Amniotic stem cell (primary cell): ENCODE measurements around the gene PID1.

Experiments
- DNase-seq: peaks from one replicate; lab custom pipeline; 2025; lab: John Stamatoyannopoulos, UW

PID1 gene, protein sequence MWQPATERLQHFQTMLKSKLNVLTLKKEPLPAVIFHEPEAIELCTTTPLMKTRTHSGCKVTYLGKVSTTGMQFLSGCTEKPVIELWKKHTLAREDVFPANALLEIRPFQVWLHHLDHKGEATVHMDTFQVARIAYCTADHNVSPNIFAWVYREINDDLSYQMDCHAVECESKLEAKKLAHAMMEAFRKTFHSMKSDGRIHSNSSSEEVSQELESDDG

DNA sequence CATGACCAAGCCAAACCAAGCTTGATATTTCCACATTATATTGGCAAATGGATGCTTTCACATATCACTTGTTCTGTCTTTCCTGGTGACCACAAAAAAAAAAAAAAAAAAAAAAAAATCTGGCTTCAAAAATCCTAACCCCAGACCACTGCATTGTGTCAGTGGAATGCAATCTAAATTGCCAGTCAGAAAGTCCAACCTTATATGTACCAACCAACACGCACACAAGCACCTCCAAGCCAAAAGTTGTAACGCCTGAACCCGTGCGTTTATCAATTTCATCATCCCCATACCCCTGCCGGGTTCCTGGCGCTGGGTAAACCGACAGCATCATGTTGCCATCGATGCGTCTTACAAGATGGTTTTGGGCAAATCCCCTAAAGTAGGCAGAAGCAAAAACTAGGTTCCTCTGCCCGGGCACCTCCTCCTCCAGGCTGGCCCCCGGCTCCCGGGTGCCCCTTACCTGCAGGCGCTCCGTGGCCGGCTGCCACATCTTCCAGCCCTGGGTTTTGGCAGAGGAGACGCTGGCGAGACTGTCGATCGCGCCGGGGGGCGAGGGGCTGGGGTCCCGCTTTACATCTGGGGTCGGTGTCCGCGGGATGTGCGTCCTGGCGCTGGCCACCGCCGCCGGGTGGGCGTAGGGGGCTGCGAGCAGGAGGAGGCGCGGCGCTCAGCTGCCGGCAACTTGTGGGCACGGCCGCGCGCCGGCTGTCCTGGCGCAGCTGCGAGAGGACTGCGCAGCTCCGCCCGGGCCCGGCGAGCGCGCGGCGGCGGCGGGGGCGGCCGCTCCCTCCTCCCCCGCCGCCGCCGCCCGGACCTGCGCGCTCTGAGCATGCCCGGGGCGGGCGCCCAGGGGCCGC lies at the start of gene PID1:
Gene PID1 (minus strand): TSS at position 737 of the 860 bp plus-strand sequence. CDS start 244 bp downstream, at position 493.
- DNase-seq: no peak

DNA sequence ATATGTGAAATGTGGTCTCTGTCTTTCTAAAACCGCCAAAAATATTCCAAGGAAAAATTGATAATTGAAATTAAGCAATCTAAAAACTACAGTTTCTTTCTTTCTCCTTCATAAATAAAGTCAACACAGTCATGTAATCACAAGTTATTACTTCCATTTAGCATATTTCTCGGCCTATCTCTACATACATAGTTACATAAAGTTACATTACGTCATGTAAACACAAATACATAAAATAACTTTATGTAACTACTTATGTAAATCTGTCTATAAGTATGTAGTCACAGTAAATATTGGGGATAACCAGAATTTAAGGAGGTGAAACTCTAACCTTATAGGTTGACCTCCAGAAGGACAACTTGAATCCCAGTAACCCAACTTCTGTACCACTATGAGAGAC lies 48.5 kb upstream of the PID1 start:
- DNase-seq: no peak

DNA sequence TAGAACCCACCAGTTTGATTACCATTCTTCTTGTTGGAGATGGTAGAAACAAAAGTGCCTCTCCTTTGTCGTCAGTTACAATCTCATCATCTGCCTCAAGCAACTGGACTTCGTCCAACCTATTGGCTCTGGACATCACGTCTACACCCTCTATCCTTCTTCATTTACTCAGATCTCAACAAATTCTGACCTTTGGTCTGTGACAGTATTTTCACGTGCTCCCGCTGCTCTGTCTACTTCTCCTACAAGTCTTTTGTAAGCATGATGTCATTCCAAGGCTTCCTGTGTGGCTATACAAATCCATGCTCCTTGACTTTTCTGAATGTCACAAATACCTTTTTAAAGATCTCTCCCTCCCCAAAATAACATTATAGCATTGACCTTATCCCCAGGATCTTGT lies 43.0 kb upstream of the PID1 start:
- no peak for DNase-seq

DNA sequence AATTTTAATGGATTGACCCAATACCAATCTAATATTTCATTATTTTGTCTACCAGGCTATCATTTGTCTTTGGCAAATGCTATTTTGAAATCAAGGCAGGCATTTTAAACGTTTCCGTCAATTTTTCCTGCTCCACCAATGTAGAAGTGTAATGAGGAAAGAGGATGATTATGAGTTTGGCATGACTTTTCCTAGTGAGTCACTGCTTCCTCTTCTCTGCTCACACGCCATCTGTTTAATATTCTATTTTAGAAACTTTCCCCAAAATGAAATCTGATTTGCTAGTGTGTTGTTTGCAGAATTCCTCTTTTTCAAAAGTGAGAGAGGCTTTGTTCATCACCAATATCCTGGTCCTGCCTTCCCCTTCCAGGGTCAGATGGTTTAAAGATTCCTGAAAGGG lies 42.5 kb upstream of the PID1 start:
- peak; percentile 1 for DNase-seq

DNA sequence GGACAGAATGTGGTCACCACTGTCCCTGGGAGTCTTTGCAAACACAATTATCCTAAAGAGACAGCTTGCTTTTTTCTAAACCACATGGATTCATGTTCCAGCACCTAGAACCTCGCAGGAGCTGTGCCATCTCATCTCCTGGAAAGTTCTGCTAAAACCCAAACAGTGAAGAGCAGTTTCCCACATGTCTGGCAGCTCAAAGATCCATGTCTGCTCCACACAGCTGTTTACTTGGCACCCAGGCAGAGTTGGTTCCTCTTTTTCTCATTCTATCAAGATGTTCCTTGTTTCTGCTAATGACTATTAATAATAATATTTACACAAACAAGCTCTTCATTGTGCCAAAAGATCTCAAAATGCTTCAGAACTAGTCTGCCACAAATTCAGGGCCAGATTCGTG lies 30.1 kb upstream of the PID1 start:
- DNase-seq: no peak

DNA sequence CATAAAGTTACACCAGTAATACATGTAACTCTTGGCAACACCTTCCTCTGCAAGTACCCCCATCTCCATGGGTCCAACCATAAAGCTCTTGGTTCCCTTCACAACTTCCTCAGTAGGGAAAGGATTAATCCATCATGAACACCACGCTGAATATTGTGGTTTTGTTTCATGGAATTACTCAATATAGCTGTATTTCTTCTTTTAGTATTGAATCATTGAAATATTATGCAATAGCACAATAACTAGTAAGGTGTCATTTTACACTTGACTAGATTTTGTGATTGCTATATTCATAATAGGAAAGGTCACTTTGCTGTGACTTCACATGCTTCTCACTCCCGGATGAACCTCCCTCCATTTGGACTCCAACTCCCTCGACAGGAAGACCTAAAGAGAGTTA lies 29.7 kb upstream of the PID1 start:
- DNase-seq: no peak

DNA sequence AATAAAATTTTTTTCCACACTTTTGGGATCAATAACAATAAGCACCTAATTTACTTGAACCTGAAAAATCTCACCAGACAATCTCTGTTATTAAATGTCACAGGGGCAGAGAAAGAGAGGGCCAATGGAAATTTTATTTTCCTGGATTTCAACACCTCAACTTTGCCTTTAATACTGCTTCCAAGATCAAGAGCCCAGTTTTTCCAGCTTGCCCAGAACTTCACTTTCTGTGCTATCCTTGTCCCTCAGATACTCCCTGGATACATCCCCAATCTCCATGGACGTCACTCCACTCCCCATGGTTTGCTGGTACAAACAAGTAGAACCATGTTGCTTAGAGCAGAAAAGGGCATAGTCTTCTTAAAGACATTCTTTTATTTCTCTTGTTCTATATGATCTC lies 29.3 kb upstream of the PID1 start:
- DNase-seq: no peak

DNA sequence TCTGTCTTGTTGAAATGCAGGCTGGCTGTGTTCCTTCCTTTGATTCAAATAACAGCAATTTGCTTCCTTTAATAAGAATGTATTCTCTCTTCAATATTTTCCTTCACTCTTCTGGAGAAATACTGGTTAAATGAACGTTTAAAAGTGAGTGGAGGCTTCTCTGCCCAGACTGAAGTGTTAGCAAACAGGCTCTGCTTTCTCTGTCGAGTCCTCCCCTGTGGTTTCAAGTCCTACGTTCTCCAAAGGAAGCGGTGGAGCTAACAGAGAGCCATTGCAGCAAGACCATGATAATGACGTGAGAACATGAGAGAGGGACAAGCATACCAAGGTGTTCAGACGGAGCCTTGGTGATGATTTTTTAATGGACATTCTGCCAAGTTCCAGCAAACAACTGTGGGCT lies 26.2 kb upstream of the PID1 start:
- DNase-seq: no peak

DNA sequence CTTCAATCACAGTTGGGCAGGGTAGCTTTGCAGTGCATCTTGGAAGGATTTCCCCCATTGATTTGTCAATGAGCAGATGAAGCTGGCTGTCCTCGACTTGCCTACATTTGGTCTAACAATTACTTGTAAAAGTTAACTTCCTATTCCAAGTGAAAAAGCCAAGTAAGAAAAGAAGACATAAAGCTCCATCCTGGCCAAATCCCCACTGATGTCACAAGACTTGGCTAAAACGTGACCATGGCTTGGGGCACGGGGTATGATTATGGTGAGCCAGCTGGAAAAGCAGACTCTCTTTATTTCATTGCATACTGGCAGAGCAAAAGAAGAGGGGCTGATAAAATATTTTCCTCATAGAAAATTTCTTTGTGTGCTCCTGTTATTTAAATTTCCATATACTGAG lies 25.4 kb upstream of the PID1 start:
- DNase-seq: no peak

DNA sequence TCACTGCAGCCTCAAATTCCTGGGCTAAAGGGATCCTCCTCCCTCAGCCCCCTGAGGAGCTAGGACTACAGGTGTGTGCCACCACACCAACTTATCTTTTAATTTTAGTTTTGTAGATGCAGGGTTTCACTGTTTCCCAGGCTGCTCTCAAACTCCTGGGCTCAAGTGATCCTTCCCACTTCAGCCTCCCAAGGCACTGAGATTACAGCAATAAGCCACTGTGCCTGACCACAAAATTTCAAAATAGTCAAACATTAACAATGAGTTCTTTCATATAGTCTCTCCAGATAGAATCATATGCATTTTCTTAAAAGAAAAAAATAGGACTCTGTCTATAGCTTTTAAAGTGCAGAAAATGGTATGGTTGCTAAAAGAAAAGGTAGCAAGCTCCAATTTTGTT lies 24.9 kb upstream of the PID1 start:
- no peak for DNase-seq

DNA sequence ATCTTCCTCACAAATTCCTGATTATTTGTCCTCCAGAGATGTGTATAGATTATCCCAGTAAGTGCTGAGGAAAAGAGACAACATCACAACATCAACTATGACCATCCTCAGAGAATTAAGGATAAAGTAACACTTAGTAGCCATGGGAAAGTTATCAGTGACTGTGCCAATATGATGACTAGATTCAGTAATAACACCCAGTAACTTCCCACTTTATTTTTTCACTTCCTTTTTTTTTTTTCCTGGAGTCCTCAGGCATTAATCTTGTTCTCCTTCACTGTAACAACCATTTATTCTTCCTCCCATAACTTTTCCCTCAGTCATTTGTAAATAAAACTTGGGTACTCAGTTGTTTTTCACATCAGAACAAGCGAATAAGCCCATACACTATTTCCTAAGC lies 16.7 kb upstream of the PID1 start:
- no peak for DNase-seq

DNA sequence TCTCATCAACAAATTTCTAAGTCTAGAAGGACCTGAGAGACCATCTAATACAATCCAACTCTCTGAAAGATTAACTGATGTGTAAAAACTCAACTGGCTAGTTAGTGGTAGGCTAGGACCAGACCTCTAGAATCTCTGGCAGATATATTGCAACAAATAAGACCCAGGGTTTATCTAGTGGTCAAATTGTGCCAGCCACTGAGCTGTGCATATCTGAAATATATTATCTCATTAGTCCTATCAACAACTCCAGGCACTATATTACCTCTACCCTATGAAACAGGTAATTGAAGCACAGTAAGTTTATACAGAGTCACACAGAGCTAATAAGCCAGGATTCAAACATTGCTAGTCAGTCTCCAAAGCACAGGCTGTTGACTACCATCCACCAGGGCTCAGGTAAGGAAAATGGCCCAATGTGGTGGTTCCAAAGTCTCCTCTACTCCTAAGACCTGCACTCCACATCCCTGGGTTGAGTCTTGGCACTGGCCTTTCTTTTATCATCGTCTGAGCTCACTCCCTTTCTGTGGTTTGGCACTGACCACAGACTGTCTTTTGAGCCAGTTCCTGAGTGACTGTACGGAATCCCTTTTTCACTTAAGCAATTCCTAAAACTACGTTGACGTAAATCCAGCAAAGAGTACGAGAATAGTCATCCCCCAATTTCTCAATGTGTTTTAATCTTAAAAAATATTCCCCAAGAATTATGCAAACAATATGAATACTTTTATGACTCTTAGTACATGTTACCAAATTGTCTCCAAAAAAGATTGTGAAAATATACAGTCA lies 11.9 kb upstream of the PID1 start:
- DNase-seq: peak; percentile 24

DNA sequence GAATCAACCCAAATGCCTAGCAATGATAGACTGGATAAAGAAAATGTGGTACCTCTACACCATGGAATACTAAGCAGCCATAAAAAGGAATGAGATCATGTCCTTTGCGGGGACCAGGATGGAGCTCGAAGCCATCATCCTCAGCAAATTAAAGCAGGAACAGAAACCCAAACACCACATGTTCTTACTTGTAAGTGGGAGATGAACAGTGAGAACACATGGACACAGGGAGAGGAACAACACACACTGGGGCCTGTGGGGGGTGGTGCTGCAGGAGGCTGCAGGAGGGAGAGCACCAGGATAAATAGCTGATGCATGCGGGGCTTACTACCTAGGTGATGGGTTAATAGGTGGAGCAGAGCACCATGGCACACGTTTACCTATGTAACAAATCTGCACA lies 8.4 kb upstream of the PID1 start:
- no peak for DNase-seq

DNA sequence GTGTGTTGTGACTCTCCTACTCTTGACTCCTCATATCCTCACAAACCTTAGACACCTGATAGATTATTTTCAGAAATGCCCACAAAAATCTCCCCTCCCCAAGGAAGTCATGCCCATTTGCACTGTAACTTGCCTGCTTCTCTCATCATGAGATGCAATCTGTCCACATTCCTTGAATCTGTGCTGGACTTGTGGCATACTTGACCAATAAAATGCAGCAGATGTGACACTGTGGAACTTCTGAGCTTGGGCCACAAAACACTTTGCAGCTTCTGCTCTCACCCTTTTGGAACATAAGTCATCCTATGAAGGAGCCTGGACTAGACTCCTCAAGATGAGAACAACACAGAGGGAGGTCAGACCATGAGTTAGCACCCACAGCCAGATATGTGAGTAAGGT lies 4.4 kb upstream of the PID1 start:
- DNase-seq: no peak

DNA sequence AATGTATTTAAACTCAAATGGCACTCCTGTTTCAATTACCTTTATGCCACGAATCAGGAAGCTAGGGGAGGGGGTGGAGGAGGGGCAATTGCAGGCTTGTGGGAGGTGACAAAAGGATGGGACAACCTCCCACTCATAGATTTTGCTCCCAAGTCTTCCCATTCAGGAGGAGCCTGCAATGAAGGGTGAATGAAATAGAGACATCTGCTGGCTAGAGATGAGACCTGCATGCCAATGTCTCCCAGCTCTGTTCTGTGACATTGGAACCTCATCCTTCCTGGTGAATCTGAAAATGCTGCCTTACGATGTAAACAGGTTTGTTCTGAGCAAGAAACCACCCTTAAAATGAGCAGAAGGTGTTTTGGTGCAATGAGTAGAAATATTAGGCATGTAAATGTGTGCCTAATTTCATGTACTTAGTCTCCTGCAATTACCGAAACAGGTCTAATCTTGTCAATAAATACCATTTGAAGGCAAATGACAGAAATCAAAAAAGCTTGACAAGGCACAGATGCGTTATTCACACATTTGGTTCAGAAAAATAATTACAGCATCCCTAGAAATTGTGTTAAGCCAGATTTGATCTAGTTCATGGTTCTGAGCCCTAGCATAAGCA lies 2.7 kb upstream of the PID1 start:
- peak; percentile 35 for DNase-seq

DNA sequence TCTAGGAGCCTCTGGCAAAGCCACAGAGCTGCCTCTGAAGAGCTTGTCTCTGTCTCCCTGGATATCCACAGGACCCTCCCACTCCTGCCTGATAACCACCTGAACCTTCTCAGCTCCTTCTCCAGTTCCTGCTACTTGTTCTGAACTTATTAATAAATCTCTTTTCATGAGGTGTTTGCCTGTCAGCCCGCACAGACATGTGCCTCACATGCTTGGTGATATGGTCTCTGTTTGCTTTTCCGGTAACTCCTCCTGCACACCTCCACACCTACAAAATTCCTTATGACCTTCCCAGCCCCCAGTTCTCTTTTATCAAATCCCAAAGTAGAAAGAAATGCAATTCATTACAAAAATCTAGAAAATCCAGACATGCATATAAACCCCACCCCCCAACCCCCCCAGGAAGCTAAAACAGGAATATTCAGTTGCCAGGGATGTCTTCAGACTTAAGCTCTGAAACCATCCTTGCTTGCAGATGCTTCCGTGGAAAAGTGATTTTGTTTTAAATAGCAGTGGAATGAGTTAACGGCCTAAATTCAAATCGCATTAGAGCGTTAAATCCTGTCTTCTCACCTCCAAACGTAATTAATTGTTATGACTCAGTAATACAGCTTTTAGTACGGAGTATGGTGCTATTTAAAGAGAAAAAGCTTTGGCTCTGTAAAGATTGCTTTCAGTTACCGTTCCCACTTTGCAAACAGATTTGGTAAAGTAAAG lies 2.1 kb upstream of the PID1 start:
- DNase-seq: no peak

DNA sequence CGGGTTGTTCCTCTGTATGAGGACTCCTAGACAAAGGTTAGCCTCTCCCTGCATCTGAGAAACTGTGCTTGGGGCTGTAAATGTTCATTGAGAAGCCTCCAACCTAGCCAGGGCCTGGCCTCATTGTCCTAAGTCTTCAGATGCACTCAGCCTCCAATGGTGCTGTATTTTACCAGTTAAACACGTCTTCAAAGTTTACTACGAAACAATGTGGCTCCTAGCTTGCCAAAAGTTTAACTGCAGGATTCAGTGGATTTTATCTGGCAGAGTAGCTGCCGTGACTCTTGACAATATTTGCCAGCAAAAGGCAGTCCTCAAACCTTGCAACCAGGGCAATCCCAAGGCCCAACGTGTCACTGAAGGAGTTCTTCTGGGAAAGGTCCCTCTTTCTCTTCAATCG lies 1.1 kb downstream of the PID1 start:
- no peak for DNase-seq

DNA sequence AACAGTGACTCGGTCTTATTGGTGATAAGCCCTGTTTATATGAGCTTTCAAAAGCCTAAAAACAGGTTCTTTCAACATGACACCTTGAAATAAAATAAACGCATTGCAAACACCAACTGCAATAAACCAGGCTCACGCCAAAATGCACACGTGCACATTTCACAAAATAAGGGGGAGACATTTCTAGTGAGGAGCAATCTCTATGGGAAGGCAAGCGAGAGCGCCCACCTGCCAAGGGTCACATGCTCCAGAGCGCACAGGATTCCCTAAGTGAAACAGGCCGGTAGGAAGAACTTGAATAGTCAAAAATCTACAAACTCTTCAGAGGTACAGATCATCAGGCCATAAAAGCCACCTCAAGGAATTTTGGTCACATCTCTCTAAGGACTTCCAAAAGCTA lies 1.9 kb downstream of the PID1 start:
- no peak for DNase-seq

DNA sequence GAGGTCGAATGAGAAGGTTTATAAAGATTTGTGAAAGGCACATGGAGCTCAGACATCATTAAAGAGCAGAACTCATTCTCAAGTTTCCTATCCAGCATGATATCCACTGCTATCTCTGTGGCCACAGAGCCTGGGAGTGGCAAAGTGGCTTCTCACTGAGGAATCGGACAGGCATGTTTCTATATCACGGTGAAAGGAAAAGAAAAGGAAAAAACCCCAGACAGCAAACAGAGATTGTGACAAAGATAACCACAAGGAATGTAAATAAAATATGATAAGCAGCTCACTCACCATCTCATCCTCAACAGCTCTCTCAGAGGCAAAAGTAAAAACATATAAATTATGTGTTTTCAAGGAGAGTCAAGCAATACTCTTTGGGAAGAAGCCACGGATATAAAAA lies 2.5 kb downstream of the PID1 start:
- no peak for DNase-seq

DNA sequence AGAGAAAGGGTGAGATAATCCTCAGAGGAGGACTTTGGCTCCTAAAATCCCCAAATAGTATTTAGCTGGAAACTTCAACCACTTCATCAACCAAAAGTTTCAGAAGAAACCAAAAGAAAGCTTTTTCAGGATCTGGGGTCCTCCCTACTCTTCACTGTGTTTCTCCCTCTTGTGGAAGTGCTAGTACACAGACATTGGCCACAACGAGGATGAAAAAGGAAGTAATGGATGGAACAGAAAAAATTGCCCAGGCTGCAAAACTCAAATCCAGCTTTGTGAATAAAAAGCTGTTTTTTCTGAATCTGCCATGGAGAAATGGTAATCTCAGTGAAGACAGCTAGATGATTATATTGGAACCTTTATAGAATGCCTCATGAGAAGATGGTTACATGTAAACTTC lies 4.0 kb downstream of the PID1 start:
- DNase-seq: no peak

DNA sequence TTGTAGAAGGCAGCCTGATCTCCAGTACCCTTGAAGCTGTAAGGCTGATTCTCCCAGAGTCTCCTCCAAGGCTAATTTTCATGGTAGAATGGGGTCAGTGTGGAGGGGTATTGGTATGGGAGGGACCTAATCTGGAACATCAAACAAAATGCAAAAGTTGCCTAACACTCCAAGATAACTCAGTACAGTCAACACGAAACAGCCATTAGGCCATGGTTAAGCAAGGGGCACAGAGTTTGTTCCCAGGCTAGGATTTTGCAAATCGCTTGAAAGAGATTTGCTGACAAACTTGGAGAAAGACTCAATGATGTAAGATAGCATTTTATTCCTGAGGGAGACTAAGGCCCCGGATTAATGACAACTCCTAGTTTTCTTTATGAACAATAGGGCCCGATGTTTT lies 5.4 kb downstream of the PID1 start:
- DNase-seq: no peak

DNA sequence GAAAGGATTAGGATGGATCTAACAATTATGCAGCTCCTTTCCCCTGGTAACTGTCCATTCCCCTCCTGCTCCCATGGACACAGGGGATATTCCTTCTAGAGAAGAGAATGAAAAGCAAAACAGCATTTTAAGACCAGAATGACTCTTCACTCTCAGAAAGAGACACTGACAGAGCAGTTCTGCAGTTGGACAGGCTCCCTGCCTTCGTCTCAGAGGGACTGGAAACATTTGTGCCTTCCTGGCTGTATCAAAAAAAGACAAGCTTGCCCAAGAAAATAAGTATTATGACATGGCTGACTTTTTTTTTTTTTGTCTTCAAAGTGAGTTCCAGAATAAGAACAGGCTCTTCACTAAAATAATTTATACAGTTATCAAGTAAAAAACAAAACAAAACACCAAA lies 9.5 kb downstream of the PID1 start:
- no peak for DNase-seq
